ENCODE measurements around the gene GJC2. TPM values are rescaled to one million over a fixed set of nuclear protein-coding genes. Genes with fewer than 3 reads are reported as not detected.
A peak's percentile ranks its signal among the peaks of the same experiment; 100 is the strongest.

GJC2 gene
- total RNA-seq, 2 donors from 2014 or later: 0.69 to 1.2 TPM

DNA sequence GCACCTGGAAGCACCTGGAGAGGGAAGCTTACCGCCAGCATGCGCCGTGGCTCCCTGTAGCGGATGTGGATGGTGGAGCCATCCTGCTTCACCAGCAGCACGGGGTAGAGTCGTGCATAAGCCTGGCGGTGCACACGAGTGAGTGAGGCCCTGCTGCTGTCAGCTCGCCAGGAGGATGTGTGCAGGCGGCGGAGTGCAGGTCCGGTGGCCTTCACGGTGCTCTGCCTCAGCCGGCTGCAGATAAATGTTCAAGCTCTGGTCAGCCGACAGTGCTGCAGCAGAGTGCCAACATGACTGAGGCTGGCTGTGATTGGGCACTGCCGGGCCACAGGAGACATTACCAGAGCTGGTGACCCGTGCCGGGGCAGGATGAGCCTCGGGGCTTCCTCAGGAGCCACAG, 42.1 kb upstream of the GJC2 start:
- no peak for DNase-seq
- Histone ChIP-seq H3K9me3 (no peaks in the 10 kb centered on the region), H3K4me1 (peaks cover 9% of the 10 kb centered on the region), H3K27ac (no peak overlapping the region), H3K36me3 (no peaks in the 10 kb centered on the region), H3K4me3 (no peak overlapping the region), H3K27me3 (no peaks in the 10 kb centered on the region), H3K9ac (ENCODE audit: low read depth in 2 of 2, low read length in 2 of 2) (no peak overlapping the region)
- intact Hi-C loops (cut with DNase I): no loop called here
- TF ChIP-seq, protein P1, sequence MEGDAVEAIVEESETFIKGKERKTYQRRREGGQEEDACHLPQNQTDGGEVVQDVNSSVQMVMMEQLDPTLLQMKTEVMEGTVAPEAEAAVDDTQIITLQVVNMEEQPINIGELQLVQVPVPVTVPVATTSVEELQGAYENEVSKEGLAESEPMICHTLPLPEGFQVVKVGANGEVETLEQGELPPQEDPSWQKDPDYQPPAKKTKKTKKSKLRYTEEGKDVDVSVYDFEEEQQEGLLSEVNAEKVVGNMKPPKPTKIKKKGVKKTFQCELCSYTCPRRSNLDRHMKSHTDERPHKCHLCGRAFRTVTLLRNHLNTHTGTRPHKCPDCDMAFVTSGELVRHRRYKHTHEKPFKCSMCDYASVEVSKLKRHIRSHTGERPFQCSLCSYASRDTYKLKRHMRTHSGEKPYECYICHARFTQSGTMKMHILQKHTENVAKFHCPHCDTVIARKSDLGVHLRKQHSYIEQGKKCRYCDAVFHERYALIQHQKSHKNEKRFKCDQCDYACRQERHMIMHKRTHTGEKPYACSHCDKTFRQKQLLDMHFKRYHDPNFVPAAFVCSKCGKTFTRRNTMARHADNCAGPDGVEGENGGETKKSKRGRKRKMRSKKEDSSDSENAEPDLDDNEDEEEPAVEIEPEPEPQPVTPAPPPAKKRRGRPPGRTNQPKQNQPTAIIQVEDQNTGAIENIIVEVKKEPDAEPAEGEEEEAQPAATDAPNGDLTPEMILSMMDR (IDR thresholded peaks at IDR 0.05): no peak

DNA sequence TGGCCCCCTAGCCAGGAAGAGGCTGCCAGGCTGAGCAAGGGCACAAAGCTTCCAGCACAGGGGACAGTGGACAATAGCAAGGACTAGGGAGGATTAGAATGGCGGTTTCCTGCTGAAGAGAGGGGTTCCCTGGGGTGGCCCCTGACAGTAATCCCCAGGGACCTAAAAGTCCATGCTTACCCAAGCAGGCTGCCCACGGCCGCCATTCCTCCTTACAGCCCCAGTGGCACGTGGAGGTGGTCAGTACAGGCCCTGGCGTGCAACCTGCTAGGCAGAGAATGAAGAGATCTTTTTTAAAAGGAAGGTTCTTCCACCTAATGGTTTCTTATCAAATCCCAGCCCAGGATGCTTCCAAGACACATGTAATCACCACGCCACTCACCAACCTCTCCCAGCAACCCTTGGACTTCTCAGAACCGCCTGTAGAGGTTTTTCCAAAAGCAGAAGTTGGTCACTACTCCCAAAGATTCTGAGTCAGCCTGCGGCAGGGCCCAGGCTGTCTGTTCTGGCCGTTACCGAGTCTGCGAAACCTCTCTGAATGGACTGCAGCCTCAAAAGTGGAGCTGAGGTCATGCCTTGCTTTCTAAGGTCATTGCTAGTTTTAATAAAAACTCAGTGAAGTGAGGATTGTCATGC, 41.6 kb upstream of the GJC2 start:
- Histone ChIP-seq H3K27me3 (no peaks in the 10 kb centered on the region), H3K9ac (ENCODE audit: low read depth in 2 of 2, low read length in 2 of 2) (peak overlapping the region in 1 of 2 donors; percentile 95), H3K27ac (no peak overlapping the region), H3K36me3 (no peaks in the 10 kb centered on the region), H3K9me3 (no peaks in the 10 kb centered on the region), H3K4me3 (peak overlapping the region; percentile 99), H3K4me1 (peaks cover 9% of the 10 kb centered on the region)
- DNase-seq: no peak
- intact Hi-C loops (cut with DNase I): no loop called here
- TF ChIP-seq, protein P1 (IDR thresholded peaks at IDR 0.05): no peak

DNA sequence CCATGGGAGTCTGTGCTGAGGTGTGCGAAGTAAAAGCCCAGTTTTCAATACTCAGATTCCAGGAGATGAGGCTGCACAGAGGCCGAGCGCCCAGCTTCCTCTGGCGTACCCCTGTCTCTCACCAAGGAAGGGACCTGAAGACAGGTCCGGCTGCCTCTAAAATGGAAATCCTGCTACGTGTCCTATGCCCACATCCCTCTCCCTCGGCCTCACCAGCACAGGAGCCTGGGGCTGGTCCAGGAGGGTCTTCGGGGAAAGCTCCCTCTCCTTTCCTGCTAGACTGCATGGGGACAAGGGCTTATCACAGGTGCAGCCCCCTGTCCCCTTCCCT, 41.0 kb upstream of the GJC2 start:
- Histone ChIP-seq H3K36me3 (no peaks in the 10 kb centered on the region), H3K9me3 (no peaks in the 10 kb centered on the region), H3K4me3 (peak overlapping the region; percentile 99), H3K27ac (peak overlapping the region; percentile 86), H3K4me1 (peaks cover 9% of the 10 kb centered on the region), H3K27me3 (no peaks in the 10 kb centered on the region), H3K9ac (ENCODE audit: low read depth in 2 of 2, low read length in 2 of 2) (peak overlapping the region; percentile 95 to 100)
- intact Hi-C loops (cut with DNase I): no loop called here
- TF ChIP-seq, protein P1 (IDR thresholded peaks at IDR 0.05): no peak
- DNase-seq: no peak

DNA sequence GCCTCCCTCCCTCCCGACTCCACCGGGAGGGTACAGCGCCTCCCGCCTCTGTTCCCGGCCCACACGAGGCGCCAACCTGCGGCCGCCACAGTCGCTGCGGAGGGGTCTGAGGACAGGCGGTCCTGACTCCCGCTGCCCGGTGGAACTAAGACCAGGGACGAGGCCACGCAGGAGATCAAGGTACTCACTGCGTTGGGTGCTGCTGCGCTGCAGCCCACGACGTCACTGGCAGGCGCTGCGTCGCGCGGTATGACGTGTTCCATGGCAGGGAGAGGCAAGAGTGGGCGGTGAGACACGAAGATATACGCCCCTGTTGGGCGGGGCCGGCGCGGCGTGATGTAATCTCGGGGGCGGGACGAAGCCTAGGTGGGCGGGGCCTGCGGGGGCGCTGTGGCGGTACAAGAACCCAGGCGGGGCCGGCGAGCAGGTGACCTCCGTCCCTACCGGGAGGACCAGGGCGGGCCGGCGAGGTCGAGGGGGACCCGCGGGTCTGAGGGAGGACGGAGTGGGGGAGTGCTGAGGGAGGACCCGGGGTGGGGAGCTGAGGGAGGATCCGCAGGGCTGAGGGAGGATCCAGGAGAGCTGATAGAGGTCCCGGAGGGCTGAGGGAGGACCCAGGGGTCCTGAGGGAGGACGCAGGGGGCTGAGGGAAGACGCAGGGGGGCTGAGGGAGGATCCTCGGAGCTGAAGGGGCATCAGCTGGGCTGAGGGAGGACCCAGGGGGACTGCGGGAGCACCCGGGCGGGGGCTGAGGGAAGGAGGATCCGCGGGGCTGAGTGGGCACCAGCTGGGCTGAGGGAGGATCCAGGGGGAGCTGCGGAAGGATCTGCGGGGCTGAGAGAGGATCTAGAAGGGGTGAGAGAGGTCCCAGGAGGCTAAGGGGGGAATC, 40.4 kb upstream of the GJC2 start, which contains the start of gene MRPL55:
Gene MRPL55 (minus strand): TSS at position 227 of the 889 bp plus-strand sequence. CDS start 1,039 bp downstream, outside the sequence.
- intact Hi-C loops (cut with DNase I): no loop called here
- peak within 1 kb of the TSS; percentile 98 to 100 for H3K9ac ChIP-seq (ENCODE audit: low read depth in 2 of 2, low read length in 2 of 2)

DNA sequence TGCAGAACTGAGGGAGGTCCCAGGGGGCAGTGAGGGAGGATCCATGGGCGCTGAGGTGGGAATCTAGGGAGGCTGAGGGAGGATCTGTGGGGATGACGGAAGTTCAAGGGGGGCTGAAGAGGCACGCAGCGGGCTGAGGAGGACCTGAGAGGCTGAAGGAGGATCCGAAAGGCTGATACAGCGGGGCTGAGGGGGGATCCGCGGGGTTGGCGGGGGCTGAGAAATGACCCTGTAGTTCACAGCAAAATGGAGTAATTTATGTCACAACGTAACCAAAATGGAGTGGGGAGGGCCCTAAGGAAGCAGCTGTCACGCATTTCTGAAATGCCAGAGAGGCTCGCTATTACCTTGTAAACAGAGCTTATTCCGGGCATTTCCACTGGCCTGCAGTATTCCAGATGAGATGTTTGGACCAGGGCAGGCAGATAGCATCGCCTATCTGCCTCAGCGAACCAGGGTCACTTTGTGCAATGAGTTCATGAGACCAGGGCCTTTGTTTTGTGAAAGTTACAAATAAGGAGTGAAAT, 39.7 kb upstream of the GJC2 start:
- Histone ChIP-seq H3K27me3 (no peaks in the 10 kb centered on the region), H3K9ac (ENCODE audit: low read depth in 2 of 2, low read length in 2 of 2) (peak overlapping the region; percentile 97 to 98), H3K27ac (peak overlapping the region; percentile 86), H3K9me3 (no peaks in the 10 kb centered on the region), H3K36me3 (no peaks in the 10 kb centered on the region), H3K4me1 (peaks cover 9% of the 10 kb centered on the region), H3K4me3 (peak overlapping the region; percentile 99)
- intact Hi-C loops (cut with DNase I): no loop called here
- TF ChIP-seq, protein P1 (IDR thresholded peaks at IDR 0.05): no peak
- no peak for DNase-seq

More for the DNA sequence above, 40.4 kb upstream of the GJC2 start, which contains the start of gene MRPL55:
- no peaks in the 10 kb centered on the region for H3K36me3 ChIP-seq
- H3K9me3 ChIP-seq: no peaks in the 10 kb centered on the region
- DNase-seq: peak; percentile 100
- TF ChIP-seq, protein P1 (IDR thresholded peaks at IDR 0.05): no peak
- H3K27ac ChIP-seq: peak within 1 kb of the TSS; percentile 86
- H3K4me1 ChIP-seq: peaks cover 9% of the 10 kb centered on the region
- H3K4me3 ChIP-seq: peak within 1 kb of the TSS; percentile 99
- no peaks in the 10 kb centered on the region for H3K27me3 ChIP-seq

All from colonic mucosa (tissue), 4 donors.